Nephron (organoid): Measurements from ENCODE around the gene TMEM145.

ENCODE experiments used
- H3K27ac Mint-ChIP-seq, 3 experiments: 2 replicates each; pipeline ENCODE4 v1.8.0; 2020; ENCODE audit warnings: mixed read lengths in 3 of 3, mild to moderate bottlenecking in 2 of 3, moderate library complexity in 1 of 3
- H3K27me3 Mint-ChIP-seq: 2 replicates; pipeline ENCODE4 v1.8.0; 2021; ENCODE audit warnings: low read depth, mild to moderate bottlenecking, moderate library complexity, mixed read lengths
- H3K36me3 Mint-ChIP-seq: 2 replicates; pipeline ENCODE4 v1.8.0; 2020; ENCODE audit warnings: low read depth, mixed read lengths
- H3K4me1 Mint-ChIP-seq: 2 replicates; pipeline ENCODE4 v1.8.0; 2020; ENCODE audit warnings: mixed read lengths
- H3K4me3 Mint-ChIP-seq, 3 experiments: 2 replicates each; pipeline ENCODE4 v1.8.0; 2020; ENCODE audit warnings: mild to moderate bottlenecking in 3 of 3, mixed read lengths in 3 of 3, moderate library complexity in 2 of 3
- H3K9me3 Mint-ChIP-seq: 2 replicates; pipeline ENCODE4 v1.8.0; 2020; ENCODE audit warnings: mixed read lengths
- TF ChIP-seq, protein P1 (sequence below), 3 experiments: fragments of 200-600 bp; sonication (generic); IDR thresholded peaks; one replicate each; pipeline ENCODE4 v1.5.0; 2021; ENCODE audit warnings: antibody characterized with exemption in 3 of 3; ENCODE audit not compliant: unreplicated experiment in 3 of 3

TMEM145 gene

DNA sequence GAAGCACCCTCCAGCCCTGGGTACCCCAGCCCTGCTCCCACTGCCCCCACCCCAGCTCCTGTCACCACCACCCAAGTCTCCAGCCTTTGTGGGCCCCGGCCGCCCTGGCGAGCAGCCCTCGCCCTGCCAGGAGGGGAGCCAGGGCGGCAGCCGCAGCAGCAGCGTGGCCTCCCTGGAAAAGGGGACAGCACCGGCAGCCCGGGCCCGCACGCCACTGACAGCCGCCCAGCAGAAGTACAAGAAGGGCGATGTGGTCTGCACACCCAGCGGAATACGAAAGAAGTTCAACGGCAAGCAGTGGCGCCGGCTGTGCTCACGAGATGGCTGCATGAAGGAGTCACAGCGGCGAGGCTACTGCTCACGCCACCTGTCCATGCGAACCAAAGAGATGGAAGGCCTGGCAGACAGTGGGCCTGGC is 40.1 kb upstream of the TMEM145 start:
- Mint-ChIP-seq H3K9me3 (no peaks in the 10 kb centered on the region), H3K4me3 (no peak overlapping the region), H3K4me1 (peaks cover 42% of the 10 kb centered on the region), H3K36me3 (peaks cover 19% of the 10 kb centered on the region), H3K27ac (no peak overlapping the region), H3K27me3 (no peaks in the 10 kb centered on the region)
- TF ChIP-seq, protein P1, sequence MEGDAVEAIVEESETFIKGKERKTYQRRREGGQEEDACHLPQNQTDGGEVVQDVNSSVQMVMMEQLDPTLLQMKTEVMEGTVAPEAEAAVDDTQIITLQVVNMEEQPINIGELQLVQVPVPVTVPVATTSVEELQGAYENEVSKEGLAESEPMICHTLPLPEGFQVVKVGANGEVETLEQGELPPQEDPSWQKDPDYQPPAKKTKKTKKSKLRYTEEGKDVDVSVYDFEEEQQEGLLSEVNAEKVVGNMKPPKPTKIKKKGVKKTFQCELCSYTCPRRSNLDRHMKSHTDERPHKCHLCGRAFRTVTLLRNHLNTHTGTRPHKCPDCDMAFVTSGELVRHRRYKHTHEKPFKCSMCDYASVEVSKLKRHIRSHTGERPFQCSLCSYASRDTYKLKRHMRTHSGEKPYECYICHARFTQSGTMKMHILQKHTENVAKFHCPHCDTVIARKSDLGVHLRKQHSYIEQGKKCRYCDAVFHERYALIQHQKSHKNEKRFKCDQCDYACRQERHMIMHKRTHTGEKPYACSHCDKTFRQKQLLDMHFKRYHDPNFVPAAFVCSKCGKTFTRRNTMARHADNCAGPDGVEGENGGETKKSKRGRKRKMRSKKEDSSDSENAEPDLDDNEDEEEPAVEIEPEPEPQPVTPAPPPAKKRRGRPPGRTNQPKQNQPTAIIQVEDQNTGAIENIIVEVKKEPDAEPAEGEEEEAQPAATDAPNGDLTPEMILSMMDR (IDR thresholded peaks at IDR 0.05; ENCODE audit: unreplicated experiment in 3 of 3): no peak

DNA sequence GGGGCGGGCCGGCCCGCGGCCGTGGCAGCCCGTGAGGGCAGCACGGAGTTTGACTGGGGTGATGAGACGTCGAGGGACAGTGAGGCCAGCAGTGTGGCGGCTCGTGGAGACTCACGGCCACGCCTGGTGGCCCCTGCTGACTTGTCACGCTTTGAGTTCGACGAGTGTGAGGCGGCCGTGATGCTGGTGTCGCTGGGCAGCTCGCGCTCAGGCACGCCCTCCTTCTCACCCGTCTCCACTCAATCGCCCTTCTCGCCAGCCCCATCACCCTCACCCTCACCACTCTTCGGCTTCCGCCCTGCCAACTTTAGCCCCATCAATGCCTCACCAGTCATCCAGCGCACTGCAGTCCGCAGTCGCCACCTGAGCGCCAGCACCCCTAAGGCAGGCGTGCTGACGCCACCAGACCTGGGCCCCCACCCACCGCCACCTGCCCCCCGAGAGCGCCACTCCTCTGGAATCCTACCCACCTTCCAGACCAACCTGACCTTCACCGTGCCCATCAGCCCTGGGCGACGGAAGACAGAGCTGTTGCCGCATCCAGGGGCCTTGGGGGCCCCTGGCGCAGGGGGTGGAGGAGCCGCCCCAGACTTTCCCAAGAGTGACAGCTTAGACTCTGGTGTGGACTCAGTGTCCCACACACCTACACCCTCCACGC is 39.6 kb upstream of the TMEM145 start:
- Mint-ChIP-seq H3K27me3 (no peaks in the 10 kb centered on the region), H3K4me3 (no peak overlapping the region), H3K4me1 (peaks cover 46% of the 10 kb centered on the region), H3K27ac (no peak overlapping the region), H3K36me3 (peaks cover 19% of the 10 kb centered on the region), H3K9me3 (no peaks in the 10 kb centered on the region)
- TF ChIP-seq, protein P1 (IDR thresholded peaks at IDR 0.05; ENCODE audit: unreplicated experiment in 3 of 3): no peak

DNA sequence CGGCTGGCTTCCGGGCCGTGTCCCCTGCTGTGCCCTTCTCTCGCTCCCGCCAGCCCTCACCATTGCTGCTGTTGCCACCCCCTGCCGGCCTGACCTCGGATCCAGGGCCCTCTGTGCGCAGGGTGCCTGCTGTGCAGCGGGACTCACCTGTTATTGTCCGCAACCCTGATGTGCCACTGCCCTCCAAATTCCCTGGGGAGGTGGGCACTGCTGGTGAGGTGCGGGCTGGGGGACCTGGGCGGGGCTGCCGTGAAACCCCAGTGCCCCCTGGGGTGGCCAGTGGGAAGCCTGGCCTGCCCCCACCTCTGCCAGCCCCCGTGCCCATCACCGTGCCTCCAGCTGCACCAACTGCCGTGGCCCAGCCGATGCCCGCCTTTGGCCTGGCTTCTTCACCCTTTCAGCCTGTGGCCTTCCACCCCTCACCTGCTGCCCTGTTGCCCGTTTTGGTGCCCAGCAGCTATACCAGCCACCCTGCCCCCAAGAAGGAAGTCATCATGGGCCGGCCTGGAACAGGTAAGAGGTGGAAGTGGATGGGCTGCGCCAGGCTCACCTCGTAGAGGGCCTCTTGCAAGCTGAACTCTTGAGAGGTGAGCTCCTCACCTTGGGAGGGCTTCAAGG is 38.9 kb upstream of the TMEM145 start:
- TF ChIP-seq, protein P1 (IDR thresholded peaks at IDR 0.05; ENCODE audit: unreplicated experiment in 3 of 3): no peak
- Mint-ChIP-seq H3K4me3 (no peak overlapping the region), H3K27ac (peak overlapping the region in 1 of 3 experiments; percentile 40), H3K27me3 (no peaks in the 10 kb centered on the region), H3K9me3 (no peaks in the 10 kb centered on the region), H3K4me1 (peaks cover 52% of the 10 kb centered on the region), H3K36me3 (peaks cover 19% of the 10 kb centered on the region)

DNA sequence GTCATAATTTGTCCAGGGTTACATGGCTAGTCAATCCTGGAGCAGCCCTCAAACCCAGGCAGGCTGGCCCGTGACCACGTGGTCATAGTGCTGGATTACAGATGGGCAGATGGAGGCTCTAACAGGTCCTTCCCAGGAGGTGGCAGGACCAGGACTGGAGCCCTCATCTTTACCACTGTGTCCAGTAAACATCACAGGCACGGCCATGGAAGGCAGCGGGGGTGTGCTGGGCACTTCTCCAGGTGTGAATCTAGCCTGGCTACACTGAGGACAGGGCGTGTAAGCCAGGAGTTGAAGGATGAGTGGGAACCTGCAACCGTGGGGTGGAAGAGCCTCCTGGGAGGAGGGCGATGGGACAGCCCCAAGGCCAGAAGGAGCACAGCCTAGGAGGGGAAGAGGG is 38.0 kb upstream of the TMEM145 start:
- Mint-ChIP-seq H3K27ac (peak overlapping the region; percentile 14 to 59 (median 40)), H3K27me3 (no peaks in the 10 kb centered on the region), H3K4me3 (peak overlapping the region in 2 of 3 experiments; percentile 18 to 55), H3K36me3 (peaks cover 19% of the 10 kb centered on the region), H3K9me3 (no peaks in the 10 kb centered on the region), H3K4me1 (peaks cover 52% of the 10 kb centered on the region)
- TF ChIP-seq, protein P1 (IDR thresholded peaks at IDR 0.05; ENCODE audit: unreplicated experiment in 3 of 3): no peak

DNA sequence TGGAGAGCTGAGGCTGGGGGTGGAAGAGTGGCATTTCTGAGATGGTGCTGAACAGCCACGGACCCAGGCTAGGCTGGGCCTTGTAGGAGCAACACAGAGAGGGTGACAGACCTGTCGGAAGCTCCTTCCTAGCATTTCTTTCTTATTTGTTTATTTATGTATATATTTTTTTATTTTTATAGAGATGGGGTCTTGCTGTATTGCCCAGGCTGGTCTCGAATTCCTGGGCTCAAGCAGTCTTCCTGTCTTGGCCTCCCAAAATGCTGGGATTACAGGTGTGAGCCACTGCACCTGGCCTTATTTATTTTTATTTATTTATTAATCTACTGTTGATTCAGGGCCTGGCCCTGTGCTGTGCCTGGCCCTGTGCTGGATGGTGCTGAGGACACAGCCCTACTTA is 37.6 kb upstream of the TMEM145 start:
- H3K9me3 Mint-ChIP-seq: no peaks in the 10 kb centered on the region
- peaks cover 48% of the 10 kb centered on the region for H3K4me1 Mint-ChIP-seq
- H3K27ac Mint-ChIP-seq: peak overlapping the region in 1 of 3 experiments; percentile 82
- peak overlapping the region in 1 of 3 experiments; percentile 31 for H3K4me3 Mint-ChIP-seq
- peaks cover 19% of the 10 kb centered on the region for H3K36me3 Mint-ChIP-seq
- H3K27me3 Mint-ChIP-seq: no peaks in the 10 kb centered on the region
- TF ChIP-seq, protein P1 (IDR thresholded peaks at IDR 0.05; ENCODE audit: unreplicated experiment in 3 of 3): no peak
